ENCODE results near the gene MAML3.

MAML3 gene

GRCh38 chr4:140153718-140154571, at the start of gene MAML3:
MAML3 (minus strand) TSS chr4:140154184; CDS start chr4:140153327, 857 bp downstream.
- peak; percentile 94 for DNase-seq

- DNase-seq: no peak
Measured at GRCh38 chr4:140198942-140199341, 45.0 kb upstream of the MAML3 start.

GRCh38 chr4:140195806-140196205, 41.8 kb upstream of the MAML3 start:
- DNase-seq: no peak

DNA sequence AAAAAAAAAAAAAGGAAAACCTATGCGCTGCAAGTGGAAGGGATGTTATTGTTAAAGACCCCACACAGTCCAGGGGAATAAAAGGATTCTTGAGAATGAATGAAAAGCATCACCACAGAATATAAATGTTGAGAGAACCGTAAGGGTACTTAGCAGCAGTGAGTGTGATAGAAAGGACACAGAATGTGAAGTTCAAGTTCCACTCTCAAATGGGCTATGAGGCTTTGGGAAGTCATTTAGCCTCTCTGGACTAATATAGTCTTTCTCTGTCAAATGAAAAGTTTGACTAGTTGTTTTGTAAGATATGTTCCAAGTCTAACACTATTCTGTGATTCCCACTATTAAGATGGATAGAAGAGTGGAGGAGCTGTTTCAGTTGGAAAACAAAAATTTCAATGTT, 35.8 kb upstream of the MAML3 start:
- DNase-seq: no peak

GRCh38 chr4:140188975-140189374, 35.0 kb upstream of the MAML3 start:
- no peak for DNase-seq

GRCh38 chr4:140187316-140187695, 33.3 kb upstream of the MAML3 start:
- no peak for DNase-seq

DNA sequence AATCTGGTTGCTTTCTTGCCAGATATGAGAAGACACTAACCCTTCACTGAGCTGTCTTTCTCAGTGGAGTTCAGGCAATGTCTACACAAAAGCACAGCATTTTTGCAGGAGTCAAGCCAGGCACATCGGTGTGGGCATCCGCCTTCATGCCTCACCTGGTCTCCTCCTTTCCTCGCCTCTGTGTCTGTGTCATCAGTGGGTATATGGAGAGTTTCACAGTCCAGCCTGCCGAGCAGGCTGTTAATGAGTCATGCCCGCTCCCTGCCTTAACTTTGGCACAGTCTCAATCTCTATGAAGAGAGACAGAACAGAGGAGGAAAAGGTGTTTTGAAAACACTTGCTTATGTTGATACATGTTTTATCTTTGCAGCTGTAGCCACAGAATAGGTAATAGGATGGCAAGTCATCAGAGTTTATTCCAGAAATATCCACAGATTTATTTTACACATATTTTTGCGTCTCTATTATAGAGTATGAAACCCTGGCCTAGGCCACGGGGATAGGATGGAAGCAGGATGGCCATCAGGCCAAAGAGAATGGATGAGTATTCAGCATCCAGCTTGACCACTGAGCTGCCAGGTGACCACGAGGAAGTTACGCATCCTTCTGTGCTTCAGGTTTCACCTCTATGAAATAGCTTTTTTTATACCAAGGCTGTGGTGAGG, 32.8 kb upstream of the MAML3 start:
- DNase-seq: no peak

DNA sequence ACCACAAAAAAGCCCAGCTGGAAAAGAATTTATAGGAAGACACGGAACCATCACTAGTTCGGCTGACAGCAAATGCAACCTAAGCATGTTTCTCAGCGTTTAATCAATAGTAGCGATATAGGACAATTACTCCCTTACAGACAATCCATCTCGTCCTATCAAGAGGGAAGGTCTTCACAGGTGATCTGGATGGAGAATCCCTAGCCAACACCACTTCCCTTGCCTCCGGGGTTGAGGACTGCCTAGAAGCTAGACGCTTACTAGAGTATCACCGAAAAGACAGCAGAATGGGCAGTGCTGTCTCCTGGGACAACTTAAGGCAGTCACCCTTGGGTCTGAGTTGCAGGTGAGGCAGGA, 32.1 kb upstream of the MAML3 start:
- no peak for DNase-seq

GRCh38 chr4:140185412-140186081, 31.6 kb upstream of the MAML3 start:
- no peak for DNase-seq

GRCh38 chr4:140183270-140183669, 29.3 kb upstream of the MAML3 start:
- no peak for DNase-seq

DNA sequence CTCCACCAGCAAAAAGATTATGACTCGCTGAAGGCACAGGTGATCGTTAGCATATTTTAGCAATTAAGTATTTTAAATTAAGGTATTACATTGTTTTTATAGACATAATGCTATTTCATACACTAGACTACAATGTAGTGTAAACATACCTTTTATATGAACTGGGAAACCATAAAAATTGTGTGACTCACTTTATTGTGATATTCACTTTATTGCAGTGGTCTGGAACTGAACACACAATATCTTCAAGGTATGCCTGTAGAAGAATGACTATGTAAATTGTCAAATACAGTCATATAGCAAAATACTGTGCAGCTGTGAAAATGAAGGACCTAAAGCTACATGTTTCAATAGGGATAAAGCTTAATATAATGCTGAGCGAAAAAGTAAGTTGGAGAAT, 26.6 kb upstream of the MAML3 start:
- no peak for DNase-seq

- no peak for DNase-seq
Measured at GRCh38 chr4:140176735-140177134, 22.8 kb upstream of the MAML3 start.

- no peak for DNase-seq
Measured at GRCh38 chr4:140174543-140174942, 20.6 kb upstream of the MAML3 start.

- DNase-seq: no peak
Measured at GRCh38 chr4:140172960-140173359, 19.0 kb upstream of the MAML3 start.

GRCh38 chr4:140170299-140170698, 16.3 kb upstream of the MAML3 start:
- no peak for DNase-seq

GRCh38 chr4:140168936-140169335, 15.0 kb upstream of the MAML3 start:
- DNase-seq: no peak

DNA sequence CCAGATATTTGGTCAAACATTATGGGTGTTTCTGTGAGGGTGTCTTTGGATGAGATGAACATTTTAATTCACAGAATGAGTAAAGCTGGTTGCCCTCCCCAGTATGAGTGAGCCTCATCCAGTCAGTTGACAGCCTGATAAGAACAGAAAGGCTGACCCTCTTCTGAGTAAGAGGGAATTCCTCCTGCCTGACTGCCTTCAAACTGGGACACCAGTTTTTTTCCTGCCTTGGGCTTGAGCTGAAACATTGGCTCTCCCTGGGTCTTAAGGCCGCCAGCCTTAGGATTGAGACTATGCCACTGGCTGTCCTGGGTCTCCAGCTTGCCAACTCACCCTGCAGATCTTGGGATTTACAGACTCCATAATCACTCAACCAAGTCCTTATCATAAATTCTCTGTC, 14.5 kb upstream of the MAML3 start:
- no peak for DNase-seq

DNA sequence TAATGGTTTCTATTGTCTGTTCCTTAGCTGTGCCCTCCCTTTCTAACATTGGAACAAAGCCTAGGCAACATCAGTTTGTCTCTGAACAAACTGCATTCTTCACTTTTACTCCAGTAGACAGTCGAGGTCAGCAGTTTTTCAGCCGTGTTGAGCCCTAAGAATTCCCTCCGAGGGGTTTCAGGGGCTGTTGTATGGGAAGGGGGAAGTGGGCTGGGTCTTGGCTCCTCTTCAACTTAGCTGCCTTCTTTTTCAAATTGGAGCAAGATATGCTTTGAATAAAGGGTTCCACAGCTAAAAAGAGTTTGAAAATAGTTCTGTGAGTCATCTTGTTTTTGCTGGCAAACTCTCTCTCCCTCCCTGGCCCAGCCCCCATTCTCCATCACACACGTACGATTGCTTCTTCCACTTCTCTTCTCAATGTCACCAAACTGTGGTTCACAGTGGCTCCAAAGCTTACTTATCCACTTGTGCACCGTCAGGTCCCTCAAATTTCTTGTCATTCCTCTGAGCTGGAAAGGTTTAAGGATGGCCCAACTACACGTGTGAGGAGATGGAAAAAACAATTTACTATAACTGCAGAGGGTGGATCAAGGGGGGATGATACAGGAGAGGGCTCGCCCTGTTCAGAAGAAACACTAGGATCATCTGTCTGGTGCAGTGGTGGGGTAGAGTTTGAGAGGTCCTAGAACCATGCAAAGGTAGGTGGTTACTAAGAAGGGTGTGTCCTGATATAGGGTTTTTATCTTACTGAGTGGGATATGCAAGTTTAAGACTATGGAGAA, 9.2 kb upstream of the MAML3 start:
- no peak for DNase-seq

DNA sequence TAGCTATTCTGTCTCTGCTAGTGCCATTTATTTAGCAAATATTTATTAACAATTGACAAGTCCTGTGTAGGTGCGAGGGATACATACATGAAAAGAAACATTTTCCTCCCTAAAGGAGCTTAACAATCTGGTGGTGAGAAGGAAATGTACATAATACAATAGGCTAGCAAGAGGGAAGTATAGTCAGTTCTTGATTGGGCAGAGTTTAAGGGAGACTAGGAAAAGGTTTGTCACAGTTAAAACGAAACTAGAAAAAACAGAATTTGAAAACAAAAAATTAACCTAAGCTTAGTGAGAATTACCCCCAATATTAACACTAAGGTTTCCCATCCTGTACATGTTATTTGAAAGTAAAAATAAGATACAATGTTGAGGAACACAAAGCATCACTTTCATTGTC, 8.6 kb upstream of the MAML3 start:
- DNase-seq: no peak

DNA sequence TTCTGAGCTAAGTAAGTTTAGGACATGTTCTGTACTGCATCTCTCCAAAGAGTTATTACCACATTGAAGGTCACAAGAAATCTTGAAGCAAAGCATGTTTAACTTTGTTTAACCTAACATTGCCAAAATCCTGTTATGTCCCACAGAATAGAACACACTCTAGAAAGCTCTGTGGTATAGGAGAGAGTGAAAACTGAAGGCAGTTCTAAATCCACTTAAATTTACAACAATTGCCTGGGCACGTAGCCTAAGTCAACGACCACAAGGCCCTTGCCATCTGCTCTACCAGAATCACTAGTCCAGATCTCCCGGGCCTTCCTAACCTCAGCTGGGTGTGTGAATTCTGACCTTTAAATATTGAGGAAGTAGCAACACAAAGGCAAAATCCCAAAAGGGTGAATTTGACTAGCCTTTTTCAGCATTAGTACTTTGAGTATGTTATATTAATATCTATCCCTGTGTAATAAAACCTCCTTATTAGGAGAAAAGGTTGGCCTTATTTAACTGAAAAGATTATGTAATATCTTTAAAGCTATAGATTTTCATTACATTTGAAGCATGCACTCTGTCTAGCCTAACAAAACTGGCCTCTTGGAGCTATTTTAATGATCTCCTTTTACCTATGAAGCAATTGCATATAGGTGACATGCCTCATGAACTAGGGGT, 4.5 kb upstream of the MAML3 start:
- DNase-seq: peak; percentile 57

- DNase-seq: no peak
Measured at GRCh38 chr4:140157341-140157740, 3.4 kb upstream of the MAML3 start.

DNA sequence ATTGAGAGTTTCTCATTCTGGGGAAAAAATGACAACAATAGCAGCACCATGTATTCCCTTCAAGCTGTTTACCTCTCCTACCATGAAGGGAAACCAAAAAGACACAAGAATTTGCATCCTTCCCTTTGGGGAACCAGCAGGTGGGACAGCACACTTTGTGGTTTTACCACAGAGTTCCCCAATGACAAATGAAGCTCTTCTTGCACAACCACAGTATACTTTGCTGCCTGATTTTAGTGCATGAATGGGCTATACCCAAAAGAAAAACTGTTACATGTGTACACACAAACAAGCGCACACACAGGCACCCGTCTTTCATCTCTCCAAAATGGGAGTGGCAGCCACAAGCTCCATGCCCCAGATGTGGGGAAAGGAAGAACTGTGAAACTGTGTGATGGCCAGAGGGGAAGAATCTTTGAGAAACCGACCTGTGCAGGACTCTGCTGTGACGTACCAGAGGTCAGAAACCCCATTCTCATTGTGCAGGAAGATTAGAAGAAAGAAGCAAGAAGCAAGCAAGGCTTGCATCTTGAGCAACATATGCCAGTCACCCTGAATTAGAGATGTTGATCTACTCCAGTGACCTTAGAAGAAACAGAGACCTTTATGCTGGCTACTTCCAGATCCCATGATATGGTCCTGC, 2.7 kb upstream of the MAML3 start:
- DNase-seq: no peak
